PC-3 (cell line): ENCODE data around the gene PTGS1.

Experiments used
- CTCF ChIP-seq: fragments of 300-600 bp; sonication (generic); conservative IDR thresholded peaks from 2 replicates; pipeline ENCODE4 v1.5.1; 2017; ENCODE audit warnings: antibody characterized with exemption, low read depth, mild to moderate bottlenecking, low read length
- EZH2 ChIP-seq: fragments of 300-600 bp; sonication (generic); IDR thresholded peaks from one replicate; pipeline ENCODE4 v1.6.1; 2017; ENCODE audit warnings: antibody characterized with exemption, mild to moderate bottlenecking, low read length; ENCODE audit not compliant: unreplicated experiment
- EZH2phosphoT487 ChIP-seq: fragments of 300-600 bp; sonication (generic); IDR thresholded peaks from 2 replicates; pipeline ENCODE4 v1.6.1; 2018; ENCODE audit warnings: mild to moderate bottlenecking, antibody characterized with exemption, low read length, borderline replicate concordance

GRCh38 chr9:122349201-122349600 is 21.6 kb upstream of the PTGS1 start:
- TF ChIP-seq CTCF (no peak), EZH2phosphoT487 (no peak), EZH2 (no peak)
